Fibroblast of mammary gland (primary cell): ENCODE results near the gene HHAT.

Experiments
- DNase-seq: peaks from one replicate; pipeline ENCODE4 v3.0.0-alpha.2; 2010; ENCODE audit warnings: low read depth
- H3K4me3 ChIP-seq: 2 replicates; pipeline ENCODE4 v1.5.1; 2011; ENCODE audit warnings: low read depth, mild to moderate bottlenecking, low read length, moderate library complexity; ENCODE audit not compliant: control insufficient read depth
- CTCF ChIP-seq: conservative IDR thresholded peaks from 2 replicates; pipeline ENCODE4 v1.5.1; 2011; ENCODE audit warnings: low read depth, low read length, inconsistent platforms; ENCODE audit not compliant: control insufficient read depth, insufficient read depth

The HHAT gene

GRCh38 chr1:210600421-210601159 lies 271.9 kb downstream of the HHAT start:
- DNase-seq: no peak
- no peak for TF ChIP-seq CTCF
- H3K4me3 ChIP-seq: no peak overlapping the region

- no peak overlapping the region for H3K4me3 ChIP-seq
- DNase-seq: no peak
- no peak for TF ChIP-seq CTCF
These were observed 274.4 kb downstream of the HHAT start for GRCh38 chr1:210603123-210603522.

- DNase-seq: no peak
These were observed 276.4 kb downstream of the HHAT start for GRCh38 chr1:210605099-210605498.

GRCh38 chr1:210607361-210607760 lies 278.7 kb downstream of the HHAT start:
- H3K4me3 ChIP-seq: no peak overlapping the region
- DNase-seq: no peak
- no peak for TF ChIP-seq CTCF

More at GRCh38 chr1:210605099-210605498, 276.4 kb downstream of the HHAT start:
- TF ChIP-seq CTCF: no peak
- H3K4me3 ChIP-seq: no peak overlapping the region

GRCh38 chr1:210608767-210609166 lies 280.1 kb downstream of the HHAT start:
- TF ChIP-seq CTCF: no peak
- H3K4me3 ChIP-seq: no peak overlapping the region
- no peak for DNase-seq

GRCh38 chr1:210616356-210616755 lies 287.7 kb downstream of the HHAT start:
- no peak for TF ChIP-seq CTCF
- DNase-seq: no peak
- no peak overlapping the region for H3K4me3 ChIP-seq
